Transverse colon (tissue), 4 donors: ENCODE data around the gene MAPK1IP1L. TPM values are rescaled to one million over a fixed set of nuclear protein-coding genes. Genes with fewer than 3 reads are reported as not detected.
"Not testable (repeated sequence)": the region's sequence is repeated elsewhere in the genome, so short reads cannot be mapped to it uniquely, and the experiment has no call there.

Source experiments
- DNase-seq: peaks from one replicate; pipeline ENCODE4 v3.0.0-alpha.2; 2019
- H3K27ac ChIP-seq, 4 donors: fragments of 200-600 bp; sonication (generic); 2 replicates each; pipeline ENCODE4 v1.5.1; 2016 to 2018; ENCODE audit warnings: inconsistent platforms in 4 of 4
- H3K27me3 ChIP-seq: fragments of 200-600 bp; sonication (generic); 2 replicates; pipeline ENCODE4 v1.5.1; 2017; ENCODE audit warnings: inconsistent platforms
- H3K36me3 ChIP-seq, 4 donors: fragments of 200-600 bp; sonication (generic); 2 replicates each; pipeline ENCODE4 v1.5.1; 2017 to 2019; ENCODE audit warnings: inconsistent platforms in 4 of 4
- H3K4me1 ChIP-seq, 4 donors: fragments of 200-600 bp; sonication (generic); 2 replicates each; pipeline ENCODE4 v1.5.1; 2017 to 2020; ENCODE audit warnings: inconsistent platforms in 4 of 4
- H3K4me3 ChIP-seq, 4 donors: fragments of 200-600 bp; sonication (generic); 1 replicate in 1 of 4; 2 replicates in 3 of 4; pipeline versions ENCODE4 v1.5.1 to v1.6.1; 2017 to 2019; ENCODE audit warnings: inconsistent platforms in 4 of 4
- H3K9me3 ChIP-seq, 2 donors: fragments of 200-600 bp; sonication (generic); 2 replicates each; pipeline ENCODE4 v1.5.1; 2017 to 2019; ENCODE audit warnings: inconsistent platforms in 2 of 2
- EP300 ChIP-seq: sonication (generic); formaldehyde crosslinking; IDR thresholded peaks from one replicate; pipeline ENCODE4 v1.6.1; 2017; ENCODE audit warnings: antibody characterized with exemption, low read depth
- POLR2A ChIP-seq: fragments of 450-650 bp; IDR thresholded peaks from one replicate; pipeline ENCODE4 v1.6.1; 2016; ENCODE audit warnings: antibody characterized with exemption, mild to moderate bottlenecking, moderate library complexity
- POLR2AphosphoS5 ChIP-seq, 3 donors: sonication (generic); formaldehyde crosslinking; IDR thresholded peaks; one replicate each; pipeline ENCODE4 v1.6.1; 2016; ENCODE audit warnings: antibody characterized with exemption in 3 of 3
- WGBS, 2 donors: methylation state at CpG; one replicate each; pipeline ENCODE4 v1.1.5; 2018; ENCODE audit warnings: low coverage in 1 of 2; 5-methylcytosine and 5-hydroxymethylcytosine counted together
- in situ Hi-C, 4 donors: fragments of 200-750 bp; cut with MboI; loops; one replicate each; pipeline versions ENCODE4 v1.15.0 to v1.15.1; 2017; ENCODE audit warnings: low sequenced_read_pairs in 3 of 4, low pct_ligation_motif_present in 1 of 4, low pct_unique_long_range_greater_than_20kb in 1 of 4
- intact Hi-C: fragments of 100-400 bp; cut with DNase I; formaldehyde crosslinking; loops from one replicate; pipeline ENCODE4 v1.15.1; 2023; ENCODE audit warnings: low total_unique reads
- total RNA-seq, 4 donors: library from RNA; depleted of rRNA; stranded (reverse); fragments of >200 nt; gene quantifications; one replicate each; pipeline ENCODE4 v1.1.0, GENCODE V29; 2016
- TF ChIP-seq, protein P1 (sequence below), 5 experiments: fragments of 200-600 bp in 3 of 5; fragments of 450-650 bp in 2 of 5; sonication (generic) in 3 of 5; IDR thresholded peaks; 1 replicate in 2 of 5; 2 replicates in 3 of 5; pipeline ENCODE4 v1.5.1; 2016 to 2017; ENCODE audit warnings: antibody characterized with exemption in 5 of 5, inconsistent platforms in 3 of 5, mild to moderate bottlenecking in 2 of 5, moderate library complexity in 1 of 5

The MAPK1IP1L gene
- total RNA-seq, 4 donors from 2014 or later = 50.2 to 96.9 (median 57.6) TPM

DNA sequence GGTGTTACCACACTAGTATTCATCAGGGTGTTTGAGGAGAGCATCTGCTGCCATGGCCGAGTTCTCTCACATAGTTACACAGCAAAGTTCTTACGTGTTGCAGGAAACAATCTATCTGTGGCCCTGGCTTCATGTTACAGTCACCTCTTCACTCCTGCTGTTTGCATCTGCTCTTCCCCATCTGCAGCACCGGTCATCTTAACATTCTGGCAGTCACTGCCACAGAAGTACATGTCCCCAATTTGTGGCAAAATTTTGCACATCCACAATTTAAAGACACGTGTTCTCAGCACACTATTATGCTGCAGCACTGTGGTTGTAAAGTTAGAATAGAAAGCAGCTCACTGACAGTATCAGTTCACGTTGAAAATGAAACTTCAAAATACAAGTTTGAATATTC is 23.2 kb downstream of the MAPK1IP1L start:
- intact Hi-C loops = no loop called here
- Histone ChIP-seq H3K4me1 (peaks cover 0 to 23% (median 9%) of the 10 kb centered on the region in 4 donors), H3K36me3 (no peaks in the 10 kb centered on the region), H3K27me3 (no peaks in the 10 kb centered on the region), H3K27ac (peak overlapping the region in 1 of 4 donors; percentile 36), H3K9me3 (no peaks in the 10 kb centered on the region), H3K4me3 (no peak overlapping the region)
- TF ChIP-seq EP300 (no peak), POLR2A (no peak)
- TF ChIP-seq, protein P1, sequence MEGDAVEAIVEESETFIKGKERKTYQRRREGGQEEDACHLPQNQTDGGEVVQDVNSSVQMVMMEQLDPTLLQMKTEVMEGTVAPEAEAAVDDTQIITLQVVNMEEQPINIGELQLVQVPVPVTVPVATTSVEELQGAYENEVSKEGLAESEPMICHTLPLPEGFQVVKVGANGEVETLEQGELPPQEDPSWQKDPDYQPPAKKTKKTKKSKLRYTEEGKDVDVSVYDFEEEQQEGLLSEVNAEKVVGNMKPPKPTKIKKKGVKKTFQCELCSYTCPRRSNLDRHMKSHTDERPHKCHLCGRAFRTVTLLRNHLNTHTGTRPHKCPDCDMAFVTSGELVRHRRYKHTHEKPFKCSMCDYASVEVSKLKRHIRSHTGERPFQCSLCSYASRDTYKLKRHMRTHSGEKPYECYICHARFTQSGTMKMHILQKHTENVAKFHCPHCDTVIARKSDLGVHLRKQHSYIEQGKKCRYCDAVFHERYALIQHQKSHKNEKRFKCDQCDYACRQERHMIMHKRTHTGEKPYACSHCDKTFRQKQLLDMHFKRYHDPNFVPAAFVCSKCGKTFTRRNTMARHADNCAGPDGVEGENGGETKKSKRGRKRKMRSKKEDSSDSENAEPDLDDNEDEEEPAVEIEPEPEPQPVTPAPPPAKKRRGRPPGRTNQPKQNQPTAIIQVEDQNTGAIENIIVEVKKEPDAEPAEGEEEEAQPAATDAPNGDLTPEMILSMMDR (IDR thresholded peaks at IDR 0.05) = no peak
- WGBS, 2 donors = 20 to 48% methylated on average over 4 to 5 of the region's 5 CpGs
- no peak for DNase-seq
- in situ Hi-C loops = no loop called here

DNA sequence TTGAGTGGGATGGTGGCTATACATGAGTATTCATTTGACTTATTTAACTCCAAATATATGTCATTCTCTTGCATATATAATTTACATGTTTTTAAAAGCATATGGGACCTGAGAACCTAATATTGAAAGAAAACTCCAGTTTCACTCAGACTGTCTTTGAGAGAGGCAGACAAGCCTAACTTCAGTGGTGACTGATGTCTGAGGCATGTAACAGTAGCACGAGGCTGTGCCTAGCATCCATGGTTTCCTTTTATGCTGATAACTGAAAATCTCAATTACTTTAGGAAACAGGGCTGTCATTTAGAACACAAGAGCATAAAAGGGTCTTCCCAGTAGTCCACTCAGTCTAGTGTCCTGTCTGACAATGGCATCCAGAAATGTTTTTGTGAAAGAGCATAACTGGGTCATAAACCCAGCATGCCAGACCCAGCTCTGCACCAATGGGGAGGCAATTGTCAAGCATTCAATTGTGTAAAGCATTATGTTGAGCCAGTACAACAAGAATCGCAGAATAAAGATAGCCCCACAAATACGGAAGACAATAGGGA is 24.3 kb downstream of the MAPK1IP1L start:
- WGBS, 2 donors = 83 to 85% methylated on average over 3 of the region's 3 CpGs

DNA sequence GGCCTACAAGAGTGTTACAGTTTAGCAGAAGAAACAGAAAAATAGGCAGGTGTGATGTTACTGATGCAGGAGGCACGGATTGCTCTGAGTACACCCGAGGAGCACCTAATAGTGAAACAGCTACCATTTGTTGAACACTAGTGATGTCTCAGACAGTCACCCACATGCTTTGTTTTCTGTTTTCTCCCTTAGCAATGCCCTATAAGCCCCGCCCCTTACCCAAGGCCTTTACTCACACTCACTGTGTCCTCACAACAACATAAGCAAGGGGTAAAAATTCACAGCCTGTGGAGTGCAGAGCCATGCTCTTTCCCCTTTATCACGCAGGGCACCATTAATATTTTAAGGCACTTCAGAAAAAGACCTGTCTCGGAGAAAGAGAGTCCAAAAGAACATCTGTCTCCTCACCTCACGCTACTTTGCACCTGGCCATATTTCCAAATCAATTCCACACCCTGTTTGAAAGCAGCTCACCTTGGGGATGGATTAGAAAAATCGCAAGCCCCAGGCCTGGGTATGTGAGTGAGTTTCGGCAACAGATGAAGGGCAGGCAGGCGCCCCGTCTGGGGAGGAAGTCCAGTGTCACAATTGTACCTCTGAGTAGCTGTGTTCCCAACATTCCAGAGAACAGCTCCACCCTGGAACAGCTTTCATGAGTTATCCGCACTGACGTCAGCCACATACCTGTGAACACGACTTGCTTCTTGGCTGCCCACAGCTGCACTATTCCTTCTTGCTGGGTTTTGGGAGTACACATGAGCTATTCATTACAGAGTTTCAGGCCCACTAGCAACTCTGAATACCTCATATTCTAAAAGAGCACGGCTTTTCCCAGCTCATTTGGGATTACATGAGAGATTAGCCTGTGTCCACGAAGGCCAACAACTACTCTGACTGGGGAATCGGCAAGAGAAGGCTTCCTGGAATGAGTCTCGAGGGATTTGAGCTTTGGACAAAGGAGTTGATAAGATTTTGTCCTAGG is 26.0 kb downstream of the MAPK1IP1L start:
- Histone ChIP-seq H3K4me1 (peaks cover 0 to 7% (median 3%) of the 10 kb centered on the region in 4 donors), H3K9me3 (no peaks in the 10 kb centered on the region), H3K27me3 (no peaks in the 10 kb centered on the region), H3K36me3 (no peaks in the 10 kb centered on the region), H3K4me3 (no peak overlapping the region), H3K27ac (peak overlapping the region; percentile 39 to 65 (median 62))
- DNase-seq = peak; percentile 77
- TF ChIP-seq POLR2A (peak; percentile 21), POLR2AphosphoS5 (IDR thresholded peaks at IDR 0.05) (peak in 2 of 3 donors; percentile 24 to 68)
- TF ChIP-seq, protein P1 (IDR thresholded peaks at IDR 0.05) = no peak
- in situ Hi-C loops = no loop called here
- intact Hi-C loops = no loop called here
- 60 to 69% methylated on average over 10 to 17 of the region's 17 CpGs for WGBS, 2 donors

More for the DNA sequence above, 24.3 kb downstream of the MAPK1IP1L start:
- in situ Hi-C loops (no loop called here), intact Hi-C loops (no loop called here)
- H3K4me3 ChIP-seq = no peak overlapping the region
- H3K4me1 ChIP-seq = peaks cover 0 to 23% (median 9%) of the 10 kb centered on the region in 4 donors
- H3K9me3 ChIP-seq = no peaks in the 10 kb centered on the region
- H3K27ac ChIP-seq = no peak overlapping the region
- H3K27me3 ChIP-seq = no peaks in the 10 kb centered on the region
- TF ChIP-seq POLR2AphosphoS5 (IDR thresholded peaks at IDR 0.05) (no peak), POLR2A (no peak), EP300 (no peak)
- TF ChIP-seq, protein P1 (IDR thresholded peaks at IDR 0.05) = no peak
- no peaks in the 10 kb centered on the region for H3K36me3 ChIP-seq
- no peak for DNase-seq

DNA sequence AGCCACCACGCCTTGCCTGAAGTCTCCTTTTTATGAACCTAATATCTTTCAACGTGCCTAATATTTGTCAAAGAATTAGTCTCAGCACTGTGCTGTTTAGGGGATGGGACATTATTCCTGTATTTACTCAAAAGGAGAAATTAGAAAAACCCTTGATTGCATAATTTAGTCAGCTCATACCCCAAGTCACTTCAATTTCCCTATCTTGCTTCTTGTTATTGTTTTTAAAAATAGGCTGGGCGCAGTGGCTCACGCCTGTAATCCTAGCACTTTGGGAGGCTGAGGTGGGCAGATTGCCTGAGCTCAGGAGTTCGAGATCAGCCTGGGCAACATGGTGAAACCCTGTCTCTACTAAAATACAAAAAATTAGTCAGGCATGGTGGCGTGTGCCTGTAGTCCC is 28.5 kb downstream of the MAPK1IP1L start:
- intact Hi-C loops, H3K27ac ChIP-seq, H3K27me3 ChIP-seq, H3K4me3 ChIP-seq, H3K36me3 ChIP-seq, H3K9me3 ChIP-seq, DNase-seq, H3K4me1 ChIP-seq: not testable (repeated sequence)
- WGBS, 2 donors = 83% methylated on average over 6 of the region's 6 CpGs; no CpG with 5 or more reads in 1 of the 2 donors
- in situ Hi-C loops = loop anchor here in 2 of 4 donors (10.0 kb wide), 2 partner anchors 55 to 75 kb away; no protein-coding TSS in a partner anchor
